ENCODE measurements around the gene REXO1.

DNA sequence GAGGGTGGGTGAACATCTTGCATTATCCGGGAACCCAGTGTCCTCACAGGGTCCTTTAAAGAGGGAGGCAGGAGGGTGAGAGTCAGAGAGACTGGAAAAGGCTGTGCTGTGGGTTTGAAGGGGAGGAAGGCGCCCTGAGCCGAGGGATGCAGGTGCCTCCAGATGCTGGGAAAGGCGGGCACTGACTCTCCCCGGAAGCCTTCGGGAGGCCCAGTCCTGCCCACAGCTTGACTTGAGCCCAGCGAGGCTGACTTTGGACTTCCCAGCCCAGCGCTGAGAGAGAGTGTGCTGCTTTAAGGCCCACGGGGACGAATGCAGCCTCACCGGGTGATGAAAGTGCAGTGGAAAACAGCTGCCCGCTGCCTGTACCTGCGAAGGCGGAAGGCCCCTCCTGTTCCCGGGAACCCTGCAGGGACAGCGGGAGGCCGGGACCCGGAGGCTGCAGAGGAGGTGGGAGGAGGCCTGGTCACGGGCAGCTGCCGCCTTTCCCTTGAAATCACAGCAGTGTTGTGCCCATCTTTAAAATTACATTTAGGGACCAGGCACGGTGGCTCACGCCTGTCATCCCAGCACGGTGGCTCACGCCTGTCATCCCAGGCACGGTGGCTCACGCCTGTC is 16.1 kb downstream of the REXO1 start:
- no peak for TF ChIP-seq POLR2A (IDR thresholded peaks at IDR 0.05; ENCODE audit: low read length)
- TF ChIP-seq GATA1 (IDR thresholded peaks at IDR 0.05; ENCODE audit: low read depth, low read length), result no peak

Measured in erythroblast (primary cell).